HPDE6-E6E7 (cell line): Measurements from ENCODE around the gene GPATCH8.

ENCODE experiments used
- DNase-seq: peaks from one replicate; pipeline ENCODE4 v3.0.0; 2011; ENCODE audit warnings: missing footprints; ENCODE audit errors: extremely low spot score

The GPATCH8 gene

GRCh38 chr17:44354582-44355561, 148.3 kb downstream of the GPATCH8 start:
- DNase-seq: no peak

- no peak for DNase-seq
These were observed 149.4 kb downstream of the GPATCH8 start for GRCh38 chr17:44353672-44354331.

GRCh38 chr17:44352828-44353671, 150.2 kb downstream of the GPATCH8 start:
- no peak for DNase-seq

GRCh38 chr17:44351961-44352827, 151.0 kb downstream of the GPATCH8 start:
- DNase-seq: no peak

- no peak for DNase-seq
These were observed 151.7 kb downstream of the GPATCH8 start for GRCh38 chr17:44351464-44351863.

GRCh38 chr17:44350733-44351226, 152.4 kb downstream of the GPATCH8 start:
- no peak for DNase-seq

- DNase-seq: no peak
These were observed 153.6 kb downstream of the GPATCH8 start for GRCh38 chr17:44349553-44350070.

- no peak for DNase-seq
These were observed 154.2 kb downstream of the GPATCH8 start for GRCh38 chr17:44348988-44349364.

- peak; percentile 96 for DNase-seq
These were observed 154.8 kb downstream of the GPATCH8 start for GRCh38 chr17:44348234-44348987.
